Endothelial cell of hepatic sinusoid (primary cell): Measurements from ENCODE around the gene SLX4IP.

ENCODE experiments used
- in situ Hi-C: cut with HindIII; loops from 2 replicates; pipeline ENCODE4 v1.10.0; 2017; ENCODE audit warnings: low sequenced_read_pairs

Gene SLX4IP

DNA sequence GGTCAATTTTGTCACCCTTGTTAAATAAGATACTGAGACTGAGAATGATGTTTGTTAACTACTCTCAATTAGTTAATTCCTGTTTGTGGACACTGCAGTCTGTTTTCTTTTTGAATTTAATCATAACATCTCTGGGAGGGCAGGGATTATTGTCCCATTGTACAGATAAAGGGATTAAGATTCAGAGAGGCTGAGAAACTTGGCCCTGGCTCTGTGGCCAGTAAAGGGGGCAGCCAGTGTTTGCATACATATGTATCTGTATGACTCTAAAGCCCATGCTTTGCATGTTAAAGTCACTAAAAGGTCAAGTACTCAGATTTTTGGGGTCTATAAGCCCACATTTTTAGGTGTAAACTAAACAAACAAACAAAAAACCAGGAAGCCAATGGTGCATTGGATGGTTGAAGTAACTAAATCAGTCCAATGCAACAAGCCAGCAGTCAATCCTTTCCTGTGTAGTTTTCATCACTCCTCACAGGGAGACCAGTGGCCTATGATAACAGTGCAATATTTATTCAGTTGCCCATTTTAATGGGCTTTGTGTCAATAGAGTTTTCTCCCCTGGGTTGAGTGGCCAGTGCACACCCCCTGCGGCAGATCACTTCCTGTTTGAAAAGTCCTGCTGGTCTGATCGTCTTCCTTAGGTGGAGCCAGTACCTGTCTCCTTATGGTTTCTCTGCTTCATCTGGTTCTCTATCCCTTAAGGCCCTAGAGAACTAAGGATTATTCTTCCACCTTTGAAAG is 106.7 kb downstream of the SLX4IP start:
- in situ Hi-C loops: no loop called here

DNA sequence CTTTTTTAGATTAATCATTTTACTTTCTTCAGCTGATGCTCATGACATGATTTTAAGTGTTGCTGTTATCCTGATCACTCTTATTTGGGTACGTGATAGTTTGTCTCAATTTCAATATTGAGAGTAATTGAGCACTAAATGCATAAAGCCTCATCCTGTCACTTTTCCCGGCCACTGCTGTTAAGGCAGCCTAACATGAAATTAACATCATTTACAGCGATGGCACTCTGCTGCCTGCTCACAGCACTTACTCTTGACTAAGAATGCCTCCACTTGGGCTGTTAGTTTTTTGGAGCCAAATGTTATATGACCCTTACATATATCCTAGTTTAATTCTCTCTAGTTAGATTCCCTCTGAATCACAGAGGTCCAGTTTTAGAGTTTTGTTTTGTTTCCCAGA is 107.3 kb downstream of the SLX4IP start:
- in situ Hi-C loops: no loop called here

DNA sequence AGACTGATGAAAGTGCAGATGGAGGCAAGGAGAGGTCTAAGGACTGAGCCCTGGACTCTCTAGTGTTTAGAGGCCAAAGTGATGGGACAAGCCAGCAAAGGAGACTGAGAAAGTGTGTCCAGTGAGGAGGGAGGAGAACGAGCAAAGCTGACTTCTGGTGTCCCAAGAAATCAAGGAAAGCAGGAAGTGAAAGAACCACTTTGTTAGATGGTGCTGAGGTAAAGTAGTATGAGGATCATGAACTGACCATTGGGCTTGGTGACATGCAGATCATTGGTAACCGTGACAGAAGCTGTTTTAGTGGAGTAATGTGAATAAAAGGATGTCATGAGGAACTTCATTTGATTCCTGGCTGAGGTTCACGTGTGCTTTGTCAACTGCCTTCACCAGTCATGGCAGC is 108.4 kb downstream of the SLX4IP start:
- in situ Hi-C loops: no loop called here

DNA sequence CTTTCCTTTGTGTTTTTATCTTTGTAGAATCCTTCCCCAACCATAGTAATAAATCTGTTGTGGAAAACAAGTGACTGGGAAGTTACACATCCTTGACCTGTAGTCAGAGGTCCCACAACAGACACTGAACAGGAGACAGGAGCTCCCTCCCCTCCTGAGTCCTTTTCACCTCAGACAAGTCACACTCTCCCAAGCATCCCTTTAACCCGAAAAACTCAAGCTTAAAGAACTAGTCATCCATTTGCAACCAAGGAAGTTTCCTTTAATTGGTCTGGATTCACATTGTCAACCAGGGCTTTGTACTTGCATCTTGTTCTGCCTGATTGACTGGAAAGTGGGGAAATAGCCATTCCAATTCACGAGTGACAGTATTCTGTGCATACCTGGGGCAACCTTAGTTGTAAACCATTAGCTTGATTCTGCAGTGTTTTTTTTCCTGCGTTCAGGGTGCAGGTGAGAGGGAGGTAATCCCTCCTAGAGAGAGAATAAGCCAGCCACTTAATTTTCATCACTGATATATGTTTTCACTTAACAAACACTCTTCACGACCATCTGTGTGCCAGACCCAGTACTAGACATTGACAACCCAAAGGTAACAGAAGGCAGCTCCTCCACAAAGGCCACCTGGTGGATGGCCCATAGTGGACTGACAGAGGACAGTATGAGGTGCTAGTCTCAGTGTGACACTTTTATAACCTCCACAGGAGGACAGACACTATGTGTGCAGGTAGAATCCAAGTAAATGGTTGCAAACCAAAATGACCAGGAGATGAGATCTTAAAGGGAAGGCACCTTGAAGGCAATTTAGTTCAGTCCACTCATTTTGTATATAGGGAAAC is 112.4 kb downstream of the SLX4IP start:
- in situ Hi-C loops: no loop called here

DNA sequence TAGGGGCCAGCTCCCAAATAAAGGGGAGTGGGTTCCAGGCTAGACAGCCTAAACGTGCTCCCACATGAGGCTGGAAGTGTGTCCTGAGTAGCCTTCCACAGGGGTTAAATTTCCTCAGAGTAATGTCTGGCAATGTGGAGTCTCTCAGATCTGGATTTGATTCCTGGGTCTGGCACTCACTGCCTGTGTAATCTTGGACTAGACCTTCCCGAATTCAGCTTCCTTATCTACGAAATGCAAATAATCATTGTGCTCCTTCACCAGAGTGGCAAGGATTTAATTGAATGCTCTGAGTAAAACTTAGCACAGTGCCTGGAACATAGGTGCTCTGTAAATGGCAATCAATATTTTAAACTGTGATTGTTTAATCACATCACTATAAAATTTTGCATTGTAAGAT is 114.4 kb downstream of the SLX4IP start:
- in situ Hi-C loops: no loop called here

DNA sequence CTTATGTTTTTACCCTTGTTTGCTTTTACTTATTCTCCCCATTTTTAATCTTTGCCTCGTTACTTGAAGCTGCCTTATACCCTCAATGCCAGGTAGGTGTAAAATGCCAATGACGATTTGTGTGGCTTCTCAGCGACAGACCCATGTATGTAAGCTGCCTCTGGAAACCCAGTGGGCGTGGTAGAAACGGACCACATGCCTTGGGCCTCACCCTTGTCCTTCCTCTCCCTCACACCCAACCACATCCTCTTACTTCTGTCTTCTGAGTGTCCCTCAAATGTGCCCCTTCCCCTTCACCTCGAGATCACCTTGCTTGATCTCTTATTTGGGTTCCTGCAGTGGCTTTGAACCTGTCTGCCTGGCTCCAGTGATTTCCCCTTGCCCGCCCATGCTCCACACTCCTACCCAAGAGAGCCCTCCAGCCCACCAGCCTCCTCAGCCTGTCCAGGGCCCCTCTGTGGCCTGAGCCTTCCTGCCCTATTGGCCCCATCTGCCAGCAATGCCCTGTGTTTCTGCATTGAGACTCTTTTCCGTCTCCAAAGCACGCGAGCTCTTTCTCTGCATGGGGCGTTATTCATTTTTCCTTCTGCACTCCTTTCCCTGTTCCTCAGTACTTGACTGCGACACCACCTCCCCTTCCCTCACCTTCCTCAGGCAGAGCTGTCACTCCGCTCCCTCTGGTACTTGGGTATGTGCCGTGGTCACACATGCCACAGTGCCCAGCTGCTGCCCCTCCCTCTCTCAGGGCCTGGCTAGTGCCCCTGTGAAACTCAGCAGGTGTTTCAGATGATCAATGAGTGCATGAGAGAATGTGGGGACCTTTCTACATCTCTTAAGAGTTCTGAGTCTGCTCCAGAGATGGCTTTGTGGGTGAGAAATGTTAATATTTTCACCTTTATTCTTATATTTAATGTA is 115.4 kb downstream of the SLX4IP start:
- in situ Hi-C loops: loop anchor here (5.0 kb wide), 1 partner anchor 107 kb away; no protein-coding TSS in a partner anchor

DNA sequence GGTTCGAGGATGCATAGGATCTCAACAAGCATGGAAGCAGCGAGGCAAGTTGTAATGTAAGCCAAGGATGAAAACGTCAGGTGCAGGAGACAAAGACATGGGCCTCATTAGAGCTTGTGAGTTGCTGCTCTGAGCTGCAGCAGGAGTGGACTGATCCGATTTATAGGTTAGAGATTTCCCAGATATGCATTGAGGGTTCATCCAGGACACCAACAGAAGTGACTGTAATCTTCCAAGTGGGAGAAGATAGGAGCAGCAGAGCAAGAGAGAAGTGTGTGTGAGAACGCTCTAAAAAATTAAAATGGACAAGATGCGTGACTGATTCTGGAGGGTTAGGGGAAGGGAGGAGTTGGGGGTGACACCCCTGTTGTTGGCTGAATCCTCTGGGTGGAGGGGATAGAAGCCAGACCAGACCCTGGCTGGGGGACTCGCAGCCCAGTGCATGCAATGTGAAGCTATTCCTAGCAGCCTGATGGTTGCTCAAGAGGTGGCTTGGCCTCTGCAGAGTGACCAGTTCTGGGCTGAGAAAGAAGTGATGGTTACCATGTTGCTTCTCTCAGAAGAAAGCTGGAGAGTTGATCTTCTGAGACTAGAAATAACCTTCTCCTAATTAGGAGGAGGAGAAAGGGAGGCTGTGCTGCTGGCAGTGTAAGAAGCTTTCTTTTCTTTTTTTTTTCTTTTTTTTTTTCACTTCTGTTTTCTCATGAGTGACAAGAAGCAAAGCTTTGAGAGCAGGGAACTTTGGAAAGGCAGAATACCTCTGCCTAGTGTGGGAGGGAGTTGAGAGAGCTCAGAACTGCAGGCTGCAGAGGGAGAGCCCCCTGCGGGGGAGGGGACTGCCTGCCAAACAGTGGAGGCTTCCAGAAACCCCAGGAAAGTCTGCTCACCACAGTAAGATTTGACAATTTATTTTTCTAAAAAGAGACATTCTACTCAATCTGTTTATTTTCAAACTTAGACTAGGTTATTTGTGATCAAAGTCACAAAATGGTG is 116.9 kb downstream of the SLX4IP start:
- in situ Hi-C loops: loop anchor here (5.0 kb wide), 1 partner anchor 105 kb away; no protein-coding TSS in a partner anchor

DNA sequence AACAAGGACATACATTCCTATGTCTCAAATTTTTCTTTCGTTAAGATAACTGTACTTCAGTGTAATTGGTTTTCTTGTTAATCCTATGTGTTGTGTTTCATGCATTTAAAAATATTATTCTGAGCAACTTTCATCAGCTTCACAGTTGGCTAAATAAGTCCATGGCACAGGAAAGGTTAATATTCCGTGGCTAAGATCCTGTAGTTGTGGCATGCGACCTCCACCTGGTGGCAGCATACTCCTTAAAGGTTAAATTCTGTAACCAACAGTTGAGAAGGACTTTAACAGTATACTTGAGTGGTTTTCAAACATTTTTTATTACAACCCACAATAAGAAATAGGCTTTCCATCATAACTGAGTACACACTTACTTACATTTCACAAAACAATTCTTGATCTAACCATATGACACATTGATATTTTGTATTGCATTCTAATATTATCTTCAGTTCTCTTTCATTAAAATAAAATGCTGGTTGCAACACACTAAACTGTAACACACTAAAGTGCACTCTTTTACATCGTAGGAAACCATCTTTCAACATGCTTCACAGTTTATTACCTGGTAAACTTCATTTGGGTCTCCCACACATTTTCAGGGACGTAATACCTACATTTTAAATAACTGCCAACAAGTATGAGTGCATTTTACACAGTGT is 118.3 kb downstream of the SLX4IP start:
- in situ Hi-C loops: loop anchor here (5.0 kb wide), 1 partner anchor 104 kb away; no protein-coding TSS in a partner anchor

DNA sequence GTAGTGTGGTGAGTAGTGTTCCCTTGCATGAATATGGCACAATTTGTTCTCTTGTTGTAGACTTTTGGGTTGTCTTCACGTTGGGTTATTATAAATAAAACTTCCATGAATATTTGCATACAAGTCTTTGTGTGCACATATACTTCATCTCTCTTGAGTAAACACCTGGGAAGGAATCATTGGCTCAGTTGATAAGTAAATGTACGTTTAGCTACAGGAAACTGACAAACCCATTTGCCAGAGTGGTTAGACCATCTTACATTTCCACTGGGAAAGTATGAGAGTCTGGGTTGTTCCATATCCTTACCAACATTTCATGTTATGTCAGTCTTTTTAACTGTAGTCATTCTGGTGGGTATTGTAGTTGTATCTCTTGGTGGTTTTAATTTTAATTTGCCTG is 119.2 kb downstream of the SLX4IP start:
- in situ Hi-C loops: loop anchor here (5.0 kb wide), 1 partner anchor 103 kb away; no protein-coding TSS in a partner anchor

DNA sequence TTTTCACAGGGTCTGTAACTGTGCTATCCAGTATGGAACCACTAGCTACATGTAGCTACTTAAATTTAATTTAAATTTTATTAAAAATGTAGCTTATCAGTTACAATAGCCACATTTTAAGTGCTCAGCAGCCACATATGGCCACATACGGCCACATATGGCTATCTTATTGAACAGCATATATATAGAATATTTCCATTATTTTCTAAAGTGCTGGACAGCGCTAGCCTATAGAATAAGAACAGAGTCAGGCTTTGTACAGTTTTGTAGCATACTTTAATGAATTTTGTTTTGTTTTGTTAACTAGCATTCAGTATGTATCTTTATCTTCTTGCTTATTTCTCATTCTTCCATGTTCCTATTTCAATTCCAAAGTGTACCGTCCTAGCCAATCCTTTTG is 120.3 kb downstream of the SLX4IP start:
- in situ Hi-C loops: no loop called here

DNA sequence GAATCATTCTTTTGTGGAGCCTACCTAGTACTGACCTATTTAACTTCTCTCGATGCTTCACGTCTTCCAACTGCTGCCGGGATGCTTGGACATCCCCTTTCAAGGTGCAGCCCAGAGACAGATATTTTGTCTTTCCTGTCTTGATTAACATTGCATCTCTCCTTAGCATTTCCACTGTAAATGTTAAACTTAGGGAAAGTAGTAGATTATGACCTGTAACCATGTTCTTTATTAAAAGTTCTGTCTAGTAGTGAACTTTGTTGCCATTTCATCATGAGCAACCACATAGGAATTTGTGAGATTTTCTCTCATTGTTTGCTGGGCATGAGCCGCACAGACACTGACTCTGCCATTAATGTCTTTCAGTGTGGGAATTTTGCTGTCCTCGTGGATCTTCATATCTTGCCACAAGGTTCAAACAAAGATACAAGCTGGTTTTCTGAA is 120.8 kb downstream of the SLX4IP start:
- in situ Hi-C loops: no loop called here

DNA sequence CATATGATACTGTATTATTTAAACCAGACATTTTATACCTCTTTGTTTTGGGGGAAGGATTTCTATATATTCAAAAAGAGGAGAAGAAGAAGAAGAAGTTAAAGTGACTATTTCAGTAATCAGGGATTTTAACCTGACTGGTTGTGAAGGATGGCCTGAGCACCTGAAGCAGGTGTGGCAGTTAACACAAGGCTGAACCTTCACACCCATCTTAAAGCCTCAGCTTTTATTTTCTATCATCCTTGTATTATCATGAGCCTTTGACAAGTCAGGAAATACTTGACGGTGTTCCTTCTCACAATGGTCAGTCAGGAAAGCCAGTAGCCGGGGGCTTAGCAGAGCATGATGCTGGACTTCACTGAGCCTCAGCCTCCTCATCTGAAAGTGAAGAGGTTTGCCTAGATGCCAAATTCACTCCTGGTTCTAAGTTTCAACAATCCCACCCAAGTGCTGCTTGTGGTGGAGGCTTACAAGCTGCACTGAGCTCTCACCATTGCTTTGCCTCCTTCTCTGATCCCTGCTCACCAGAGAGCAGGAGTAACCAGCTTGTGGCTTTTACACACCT is 121.5 kb downstream of the SLX4IP start:
- in situ Hi-C loops: no loop called here

DNA sequence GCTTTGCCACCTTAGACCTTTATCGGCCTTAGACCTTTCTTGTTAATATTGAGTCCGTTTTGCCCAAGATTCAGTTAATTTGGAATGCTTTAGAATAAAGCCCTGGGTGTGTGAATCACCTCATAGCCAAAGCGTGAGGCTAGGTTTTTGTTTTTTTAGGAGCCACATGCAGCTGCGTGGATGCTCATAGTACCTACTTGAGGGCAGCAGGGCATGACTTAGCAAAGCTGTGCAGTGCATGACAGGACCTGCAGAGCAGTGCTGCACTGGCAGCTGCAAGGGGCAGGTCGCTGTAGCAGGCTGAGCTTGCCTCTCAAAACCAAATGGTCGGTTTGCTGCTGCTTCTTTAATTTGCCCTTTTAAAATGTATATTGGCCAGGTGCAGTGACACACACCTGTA is 122.6 kb downstream of the SLX4IP start:
- in situ Hi-C loops: no loop called here

DNA sequence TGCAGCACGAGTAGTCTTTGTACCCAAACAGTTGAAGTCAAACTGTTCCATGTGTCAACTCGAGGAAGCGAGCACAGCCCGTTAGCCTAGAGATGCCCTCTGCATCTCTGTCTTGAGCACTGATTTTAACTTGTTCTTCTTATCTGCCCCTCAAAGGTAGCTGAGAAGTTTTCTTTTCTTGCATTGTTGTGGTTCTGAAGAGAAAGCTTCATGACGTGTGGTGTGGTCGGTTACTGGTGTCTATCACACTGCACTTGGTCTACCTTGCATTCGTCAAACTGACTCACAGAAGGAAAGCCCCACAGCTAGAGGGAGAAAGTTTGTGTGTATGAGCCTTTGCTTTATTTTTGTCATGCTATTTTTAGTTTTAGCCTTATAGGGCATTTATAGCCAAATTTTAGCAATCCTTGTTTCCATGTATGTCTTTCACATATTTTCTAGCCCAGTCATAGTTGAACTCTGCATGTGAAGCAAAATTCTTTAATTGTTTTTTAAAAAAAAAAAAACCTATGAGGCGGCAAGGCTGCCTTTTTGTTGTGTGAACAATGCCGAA is 123.6 kb downstream of the SLX4IP start:
- in situ Hi-C loops: no loop called here

DNA sequence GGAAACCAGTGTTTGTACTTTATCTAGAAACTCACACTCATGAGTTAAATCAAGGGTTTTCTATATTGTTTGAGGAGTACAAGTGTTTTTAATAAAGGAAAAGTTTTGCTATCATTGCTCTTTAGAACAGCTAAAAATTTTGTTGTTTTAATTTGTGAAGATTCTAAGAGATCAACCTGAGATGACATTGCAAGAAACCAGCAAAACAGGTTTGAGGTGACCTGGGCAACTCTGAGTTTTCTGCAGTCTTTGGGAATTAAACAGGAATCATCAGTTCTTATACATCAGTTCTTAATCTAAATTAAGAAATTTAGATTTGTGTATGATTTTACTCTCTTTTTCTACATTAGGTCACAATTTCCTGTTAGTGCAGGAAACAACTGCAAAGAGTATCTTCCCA is 124.2 kb downstream of the SLX4IP start:
- in situ Hi-C loops: no loop called here

DNA sequence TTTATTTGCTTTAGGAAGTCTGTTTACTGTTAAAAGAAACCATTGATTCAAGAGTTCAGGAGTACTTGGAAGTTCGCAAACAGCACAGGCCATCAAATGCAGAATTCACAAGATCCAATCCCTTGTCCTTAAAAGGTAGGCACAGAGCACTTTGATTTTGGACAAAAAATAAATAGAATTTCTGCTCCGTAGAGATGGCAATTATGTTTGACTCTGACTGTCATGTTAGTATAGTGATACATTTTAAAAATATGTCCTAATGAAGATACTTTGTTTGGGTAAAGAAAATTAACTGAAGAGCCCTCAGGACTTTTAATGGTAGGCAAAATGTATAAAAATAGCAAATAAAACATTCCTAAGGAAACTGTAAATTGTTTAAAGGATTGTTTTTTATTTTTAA is 125.6 kb downstream of the SLX4IP start:
- in situ Hi-C loops: no loop called here

DNA sequence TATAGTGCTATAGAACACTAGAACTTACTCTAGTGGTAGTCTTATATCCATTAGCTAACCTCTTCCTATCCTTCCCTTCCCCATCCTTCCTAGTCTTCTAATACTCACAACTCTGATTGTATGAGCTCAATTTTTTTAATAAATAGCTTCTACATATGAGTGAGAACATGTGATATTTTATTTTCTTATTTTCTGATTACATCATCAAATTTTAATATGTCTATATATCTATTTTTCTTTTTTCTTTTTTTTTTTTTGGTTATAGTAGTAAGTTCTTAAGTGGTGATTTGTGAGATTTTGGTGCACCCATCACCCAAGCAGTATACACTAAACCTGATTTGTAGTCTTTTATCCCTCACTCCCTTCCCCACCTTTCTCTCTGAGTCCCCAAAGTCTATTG is 126.2 kb downstream of the SLX4IP start:
- in situ Hi-C loops: no loop called here

DNA sequence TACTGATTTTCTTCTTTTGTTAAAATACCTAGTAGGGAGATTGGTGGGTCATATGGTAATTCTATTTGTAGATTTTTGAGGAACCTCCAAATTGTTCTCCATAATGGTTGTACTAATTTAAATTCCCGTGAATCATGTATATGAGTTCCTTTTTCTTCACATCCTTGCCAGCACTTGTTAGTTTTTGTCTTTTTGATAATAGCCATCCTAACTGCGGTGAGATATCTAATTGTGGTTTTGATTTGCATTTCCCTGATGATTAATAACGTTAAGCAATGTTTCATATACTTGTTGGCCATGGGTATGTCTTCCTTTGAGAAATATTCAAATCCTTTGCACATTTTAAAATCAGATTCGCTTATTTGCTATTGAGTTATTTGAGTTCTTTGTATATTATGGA is 127.8 kb downstream of the SLX4IP start:
- in situ Hi-C loops: no loop called here
